Aortic smooth muscle cell (primary cell): ENCODE data around the gene POMGNT1. TPM values are rescaled to one million over a fixed set of nuclear protein-coding genes. Genes with fewer than 3 reads are reported as not detected.

Experiments
- total RNA-seq: library from RNA; depleted of rRNA; stranded (reverse); fragments of >200 nt; gene quantifications from 2 replicates; pipeline ENCODE4 v1.2.3, GENCODE V29; 2014

The POMGNT1 gene
- 50.7 and 59.7 TPM in 2 replicates for total RNA-seq

DNA sequence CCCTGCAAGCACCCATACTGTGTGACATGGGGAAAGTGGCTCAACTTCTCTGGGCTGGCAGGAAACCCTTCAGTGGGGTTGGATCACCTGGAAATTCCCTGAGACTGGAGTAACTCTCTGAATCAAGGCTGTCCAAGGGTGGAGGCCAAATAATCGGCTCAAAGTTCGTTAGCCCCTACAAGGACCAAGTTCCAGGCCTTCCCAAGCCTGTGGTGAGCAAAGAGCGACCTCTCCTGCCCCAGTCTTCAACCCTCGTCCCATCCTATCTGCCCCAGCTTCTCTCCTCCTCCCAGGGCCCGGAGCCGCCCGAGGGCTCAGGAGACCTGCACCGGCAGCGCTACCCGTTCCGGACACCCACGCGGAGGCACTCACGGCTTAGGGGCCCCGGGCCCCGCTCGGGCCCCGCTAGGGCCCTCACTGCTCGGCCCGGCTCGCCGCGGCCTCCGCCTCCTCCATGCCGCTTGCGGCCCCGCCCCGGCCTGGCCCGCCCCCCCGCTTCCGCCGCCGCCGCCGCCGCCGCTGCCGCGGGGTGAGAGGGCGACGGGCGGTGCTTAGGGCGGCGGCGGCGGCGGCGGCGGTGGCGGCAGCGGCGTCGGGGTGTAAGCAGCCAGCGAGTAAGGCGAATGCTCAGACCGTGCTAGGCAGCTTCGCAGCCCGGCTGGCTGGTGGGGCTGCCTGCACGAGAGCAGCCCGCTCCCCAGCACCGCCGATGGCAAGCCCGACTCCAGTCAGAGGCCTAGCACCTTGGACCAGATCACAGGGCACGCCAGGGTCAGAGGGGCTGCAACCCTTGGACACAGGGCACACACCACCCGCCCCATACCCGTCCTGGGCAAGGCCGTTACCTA is at the start of gene POMGNT1:
Gene POMGNT1, minus strand, starts transcription at position 471 of the 848 bp plus-strand sequence. CDS start 613 bp downstream, outside the sequence.

GRCh38 chr1:46247436-46248121 is 49.3 kb upstream of the POMGNT1 start, which contains the start of gene RAD54L:
RAD54L (plus strand) TSS chr1:46247763; CDS start chr1:46248406, 643 bp downstream.

GRCh38 chr1:46176211-46176865 is 21.9 kb downstream of the POMGNT1 start, which contains the start of gene P3R3URF:
P3R3URF (minus strand) TSS chr1:46176488; CDS start chr1:46176471, 17 bp downstream.

DNA sequence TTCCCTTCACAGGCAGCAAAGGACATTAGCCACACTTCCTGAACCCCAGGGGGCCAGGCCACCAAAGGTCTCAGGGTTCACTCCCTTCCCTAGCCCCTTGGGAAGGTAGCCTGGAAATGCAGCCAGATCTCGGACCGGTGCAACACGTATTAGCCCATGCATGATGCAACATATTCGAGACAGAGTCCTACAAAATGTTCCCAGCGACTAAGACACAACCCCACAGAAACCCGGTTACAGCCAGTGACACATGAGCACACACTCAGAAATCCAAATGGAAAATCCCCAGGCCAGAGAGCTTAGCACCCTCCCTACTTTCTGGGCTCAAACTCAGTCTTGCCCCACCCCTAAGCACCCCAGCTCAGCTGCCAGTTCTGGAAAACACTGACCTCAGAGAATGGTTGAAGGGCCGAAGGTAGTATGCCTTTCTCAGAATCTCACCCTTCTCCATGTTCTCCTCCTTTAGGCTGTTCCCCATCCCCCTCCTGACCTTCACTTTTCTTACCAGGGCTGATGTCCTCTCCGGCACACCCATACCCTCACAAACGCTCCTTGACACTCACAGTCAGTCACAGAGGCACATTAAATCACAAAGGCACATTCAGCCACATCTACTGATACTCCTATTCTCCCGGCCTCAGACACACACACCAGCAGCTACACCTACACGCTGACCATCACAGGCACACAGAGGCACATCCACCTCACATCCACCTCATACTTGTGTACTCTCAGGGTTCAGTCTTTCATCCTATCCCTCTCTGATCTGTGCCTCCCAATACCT is 23.6 kb downstream of the POMGNT1 start, which contains the start of gene TSPAN1:
Gene TSPAN1, plus strand, starts transcription at position 640 of the 784 bp plus-strand sequence. CDS start 6,021 bp downstream, outside the sequence.

Other genes starting within 250 kb of the POMGNT1 start
- gene PIK3R3, start 65.8 kb downstream of the POMGNT1 start, total RNA-seq: 9.4 and 10.9 TPM in 2 replicates
- 0.79 and 1.6 TPM in 2 replicates for gene TSPAN1, start 23.3 kb downstream of the POMGNT1 start, total RNA-seq
- gene P3R3URF, start 21.9 kb downstream of the POMGNT1 start, total RNA-seq: not detected in 2 replicates
- gene LURAP1, start 4.9 kb upstream of the POMGNT1 start, total RNA-seq: 7.5 and 9.1 TPM in 2 replicates
- gene RAD54L, start 49.3 kb upstream of the POMGNT1 start, total RNA-seq: 1.5 and 4.0 TPM in 2 replicates
- 66.5 and 72.8 TPM in 2 replicates for gene LRRC41, start 105.2 kb upstream of the POMGNT1 start, total RNA-seq
- gene UQCRH, start 105.3 kb upstream of the POMGNT1 start, total RNA-seq: 763 and 780 TPM in 2 replicates
- 10.5 and 12.7 TPM in 2 replicates for gene NSUN4, start 142.4 kb upstream of the POMGNT1 start, total RNA-seq
- 0.37 and 0.92 TPM in 2 replicates for gene FAAH, start 195.9 kb upstream of the POMGNT1 start, total RNA-seq